ACC112 (cell line): ENCODE measurements around the gene HDGFL3.
"Not testable (repeated sequence)": the region's sequence is repeated elsewhere in the genome, so short reads cannot be mapped to it uniquely, and the experiment has no call there.

Source experiments
- H2AFZ ChIP-seq: fragments of 200-600 bp; sonication (generic); one replicate; pipeline ENCODE4 v1.6.0; 2017; ENCODE audit warnings: antibody characterized with exemption, low read length; ENCODE audit not compliant: unreplicated experiment
- H3K27ac ChIP-seq: fragments of 200-600 bp; sonication (generic); 2 replicates; pipeline ENCODE4 v1.5.1; 2014; ENCODE audit warnings: low read depth, mild to moderate bottlenecking, antibody characterized with exemption, low read length, moderate library complexity
- H3K27me3 ChIP-seq: fragments of 200-600 bp; sonication (generic); 2 replicates; pipeline ENCODE4 v1.6.1; 2014; ENCODE audit warnings: mild to moderate bottlenecking, antibody characterized with exemption, low read length, moderate library complexity, mixed read lengths; ENCODE audit not compliant: insufficient read depth
- H3K36me3 ChIP-seq: fragments of 200-600 bp; sonication (generic); 2 replicates; pipeline ENCODE4 v1.6.1; 2016; ENCODE audit warnings: mild to moderate bottlenecking, antibody characterized with exemption, low read length, moderate library complexity, mixed read lengths; ENCODE audit not compliant: insufficient read depth
- H3K4me1 ChIP-seq: fragments of 200-600 bp; sonication (generic); one replicate; pipeline ENCODE4 v1.6.1; 2016; ENCODE audit warnings: low read length, mixed read lengths; ENCODE audit not compliant: insufficient read depth, unreplicated experiment, control insufficient read depth
- H3K4me3 ChIP-seq: fragments of 200-600 bp; sonication (generic); 2 replicates; pipeline ENCODE4 v1.5.1; 2014; ENCODE audit warnings: mild to moderate bottlenecking, low read depth, low read length
- H3K79me2 ChIP-seq: fragments of 200-600 bp; sonication (generic); one replicate; pipeline ENCODE4 v1.6.0; 2016; ENCODE audit warnings: low read length; ENCODE audit not compliant: control insufficient read depth, unreplicated experiment, insufficient read depth

HDGFL3 gene

GRCh38 chr15:83105440-83105839, 102.2 kb downstream of the HDGFL3 start:
- Histone ChIP-seq H3K79me2 (no peaks in the 10 kb centered on the region), H2AFZ (no peak overlapping the region), H3K27ac (no peak overlapping the region), H3K4me3 (no peak overlapping the region), H3K36me3 (no peaks in the 10 kb centered on the region), H3K4me1 (peaks cover 7% of the 10 kb centered on the region), H3K27me3 (peaks cover 45% of the 10 kb centered on the region)

GRCh38 chr15:83104141-83104540, 103.5 kb downstream of the HDGFL3 start:
- Histone ChIP-seq H2AFZ (no peak overlapping the region), H3K4me1 (peaks cover 7% of the 10 kb centered on the region), H3K36me3 (no peaks in the 10 kb centered on the region), H3K27ac (no peak overlapping the region), H3K4me3 (no peak overlapping the region), H3K27me3 (peaks cover 57% of the 10 kb centered on the region), H3K79me2 (no peaks in the 10 kb centered on the region)

GRCh38 chr15:83102346-83102745, 105.3 kb downstream of the HDGFL3 start:
- Histone ChIP-seq H3K4me3 (no peak overlapping the region), H3K27ac (no peak overlapping the region), H3K27me3 (peaks cover 61% of the 10 kb centered on the region), H3K4me1 (no peaks in the 10 kb centered on the region), H3K36me3 (no peaks in the 10 kb centered on the region), H3K79me2 (no peaks in the 10 kb centered on the region), H2AFZ (no peak overlapping the region)

GRCh38 chr15:83100097-83100646, 107.5 kb downstream of the HDGFL3 start:
- Histone ChIP-seq H3K36me3 (no peaks in the 10 kb centered on the region), H2AFZ (no peak overlapping the region), H3K27me3 (peaks cover 59% of the 10 kb centered on the region), H3K79me2 (no peaks in the 10 kb centered on the region), H3K4me1 (no peaks in the 10 kb centered on the region), H3K27ac (no peak overlapping the region), H3K4me3 (no peak overlapping the region)

GRCh38 chr15:83099290-83099689, 108.3 kb downstream of the HDGFL3 start:
- no peaks in the 10 kb centered on the region for H3K36me3 ChIP-seq
- H3K79me2 ChIP-seq = no peaks in the 10 kb centered on the region
- H3K27ac ChIP-seq = no peak overlapping the region

GRCh38 chr15:83098079-83098478, 109.5 kb downstream of the HDGFL3 start:
- no peaks in the 10 kb centered on the region for H3K36me3 ChIP-seq
- H3K79me2 ChIP-seq = no peaks in the 10 kb centered on the region
- no peak overlapping the region for H3K4me3 ChIP-seq
- peaks cover 59% of the 10 kb centered on the region for H3K27me3 ChIP-seq
- no peak overlapping the region for H2AFZ ChIP-seq
- peaks cover 2% of the 10 kb centered on the region for H3K4me1 ChIP-seq
- no peak overlapping the region for H3K27ac ChIP-seq

More at GRCh38 chr15:83099290-83099689, 108.3 kb downstream of the HDGFL3 start:
- Histone ChIP-seq H3K4me3 (no peak overlapping the region), H2AFZ (no peak overlapping the region), H3K4me1 (no peaks in the 10 kb centered on the region), H3K27me3 (peaks cover 59% of the 10 kb centered on the region)

GRCh38 chr15:83094583-83094982, 113.0 kb downstream of the HDGFL3 start:
- Histone ChIP-seq H3K4me1 (peaks cover 9% of the 10 kb centered on the region), H2AFZ (no peak overlapping the region), H3K27me3 (peaks cover 29% of the 10 kb centered on the region), H3K27ac (no peak overlapping the region), H3K36me3 (no peaks in the 10 kb centered on the region), H3K4me3 (no peak overlapping the region), H3K79me2 (no peaks in the 10 kb centered on the region)

GRCh38 chr15:83092309-83092976, 115.2 kb downstream of the HDGFL3 start:
- Histone ChIP-seq H3K79me2 (no peaks in the 10 kb centered on the region), H3K4me3 (no peak overlapping the region), H2AFZ (peak overlapping the region; percentile 2), H3K27me3 (peaks cover 8% of the 10 kb centered on the region), H3K36me3 (no peaks in the 10 kb centered on the region), H3K27ac (no peak overlapping the region), H3K4me1 (peaks cover 9% of the 10 kb centered on the region)

GRCh38 chr15:83091965-83092308, 115.7 kb downstream of the HDGFL3 start:
- not testable (repeated sequence) for H2AFZ ChIP-seq, H3K27ac ChIP-seq, H3K36me3 ChIP-seq, H3K79me2 ChIP-seq, H3K4me1 ChIP-seq, H3K4me3 ChIP-seq, H3K27me3 ChIP-seq

GRCh38 chr15:83090465-83090864, 117.2 kb downstream of the HDGFL3 start:
- no peak overlapping the region for H3K4me3 ChIP-seq
- peaks cover 9% of the 10 kb centered on the region for H3K4me1 ChIP-seq
- H2AFZ ChIP-seq = no peak overlapping the region
- H3K27ac ChIP-seq = no peak overlapping the region
- H3K27me3 ChIP-seq = no peaks in the 10 kb centered on the region
- no peaks in the 10 kb centered on the region for H3K79me2 ChIP-seq
- no peaks in the 10 kb centered on the region for H3K36me3 ChIP-seq

- Histone ChIP-seq H3K4me3 (no peak overlapping the region), H3K27ac (no peak overlapping the region), H3K4me1 (peaks cover 9% of the 10 kb centered on the region), H3K36me3 (no peaks in the 10 kb centered on the region), H2AFZ (no peak overlapping the region), H3K79me2 (no peaks in the 10 kb centered on the region), H3K27me3 (no peaks in the 10 kb centered on the region)
These were observed 118.7 kb downstream of the HDGFL3 start for GRCh38 chr15:83088876-83089275.
